CD4-positive, alpha-beta T cell treated with Interferon gamma for 1 hour (primary cell): ENCODE data around the gene ENO1.
"Not testable (repeated sequence)": the region's sequence is repeated elsewhere in the genome, so short reads cannot be mapped to it uniquely, and the experiment has no call there.

Experiments used
- DNase-seq: peaks from one replicate; pipeline ENCODE4 v3.0.0-alpha.2; 2020

The ENO1 gene

DNA sequence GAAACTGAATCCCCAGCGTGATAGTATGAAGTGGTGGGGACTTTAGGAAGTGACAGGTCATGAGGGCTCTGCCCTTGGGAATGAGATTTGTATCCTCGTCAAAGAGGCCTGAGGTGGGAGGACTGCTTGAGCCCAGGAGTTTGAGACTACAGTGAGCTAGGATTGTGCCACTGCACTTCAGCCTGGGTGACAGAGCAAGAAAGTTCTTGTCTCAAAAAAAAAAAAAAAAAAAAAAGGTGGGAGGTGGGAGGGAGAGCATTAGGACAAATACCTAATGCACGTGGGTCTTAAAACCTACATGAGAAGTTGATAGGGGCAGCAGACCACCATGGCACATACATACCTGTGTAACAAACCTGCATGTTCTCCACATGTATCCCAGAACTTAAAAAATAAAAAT, 37.1 kb downstream of the ENO1 start:
- no peak for DNase-seq

- DNase-seq: no peak
Measured at GRCh38 chr1:8839990-8840389, 38.5 kb downstream of the ENO1 start.

DNA sequence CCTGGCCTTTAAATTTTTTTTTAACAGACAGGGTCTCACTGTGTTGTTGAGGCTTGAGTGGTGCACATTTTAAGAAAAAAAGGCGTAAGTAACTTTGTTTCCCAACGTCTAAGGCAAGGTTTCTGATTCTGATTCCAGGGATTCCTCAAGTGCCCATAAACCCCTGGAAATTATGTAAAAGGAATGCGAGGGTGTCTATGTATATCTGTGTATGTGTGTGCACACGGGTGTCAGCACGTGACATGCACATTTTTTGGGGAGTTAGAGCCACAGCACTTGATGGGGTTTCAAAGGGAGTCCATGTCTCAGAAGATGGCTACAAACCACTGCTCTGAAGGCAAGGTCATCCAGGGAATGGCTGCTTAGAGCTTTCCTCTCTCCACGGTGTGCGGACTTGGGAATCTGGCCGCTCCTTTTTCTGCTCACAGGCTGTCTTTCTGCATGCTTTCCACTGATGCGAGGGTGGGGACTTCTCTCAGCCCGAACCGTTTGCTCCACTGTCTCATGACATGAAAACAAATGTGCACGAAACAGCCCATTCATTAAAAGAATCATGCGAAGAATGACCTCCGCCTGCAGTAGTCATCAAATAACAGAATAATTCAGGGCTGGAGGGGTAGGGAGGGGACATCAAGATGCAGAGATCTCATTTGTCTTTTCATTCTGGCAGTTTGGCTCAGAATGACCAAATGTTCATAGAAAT, 42.4 kb downstream of the ENO1 start:
- no peak for DNase-seq

DNA sequence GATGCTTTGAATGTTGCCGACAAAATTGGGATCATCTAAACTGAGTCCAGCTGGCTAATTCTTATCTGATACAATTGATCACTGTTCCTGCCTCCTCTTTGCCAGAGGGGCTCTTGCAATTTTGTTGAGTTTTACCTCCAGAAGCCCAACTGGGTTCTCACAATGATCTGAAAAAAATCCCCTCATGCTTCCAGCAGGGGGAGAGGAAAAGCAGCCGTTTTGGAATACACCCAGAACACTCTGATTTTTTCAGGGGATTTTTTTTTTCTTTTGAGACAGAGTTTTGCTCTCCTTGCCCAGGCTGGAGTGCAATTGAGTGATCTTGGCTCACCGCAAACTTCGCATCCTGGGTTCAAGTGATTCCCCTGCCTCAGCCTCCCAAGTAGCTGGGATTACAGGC, 47.1 kb downstream of the ENO1 start:
- DNase-seq: no peak

DNA sequence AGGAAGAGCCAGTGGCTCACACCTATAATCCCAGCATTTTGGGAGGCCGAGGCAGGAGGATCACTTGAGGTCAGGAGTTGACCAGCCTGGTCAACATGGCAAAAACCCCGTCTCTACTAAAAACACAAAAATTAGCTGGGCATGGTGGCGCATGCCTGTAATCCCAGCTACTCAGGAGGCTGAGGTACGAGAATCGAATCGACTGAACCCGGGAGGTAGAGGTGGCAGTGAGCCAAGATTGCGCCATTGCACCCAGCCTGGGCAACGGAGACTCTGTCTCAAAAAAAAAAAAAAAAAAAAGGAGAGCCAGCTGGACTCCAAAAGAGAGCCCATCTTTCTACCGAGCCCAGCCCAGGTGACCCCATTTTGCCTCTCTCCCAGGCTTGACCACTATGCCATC, 47.8 kb downstream of the ENO1 start:
- DNase-seq: not testable (repeated sequence)

DNA sequence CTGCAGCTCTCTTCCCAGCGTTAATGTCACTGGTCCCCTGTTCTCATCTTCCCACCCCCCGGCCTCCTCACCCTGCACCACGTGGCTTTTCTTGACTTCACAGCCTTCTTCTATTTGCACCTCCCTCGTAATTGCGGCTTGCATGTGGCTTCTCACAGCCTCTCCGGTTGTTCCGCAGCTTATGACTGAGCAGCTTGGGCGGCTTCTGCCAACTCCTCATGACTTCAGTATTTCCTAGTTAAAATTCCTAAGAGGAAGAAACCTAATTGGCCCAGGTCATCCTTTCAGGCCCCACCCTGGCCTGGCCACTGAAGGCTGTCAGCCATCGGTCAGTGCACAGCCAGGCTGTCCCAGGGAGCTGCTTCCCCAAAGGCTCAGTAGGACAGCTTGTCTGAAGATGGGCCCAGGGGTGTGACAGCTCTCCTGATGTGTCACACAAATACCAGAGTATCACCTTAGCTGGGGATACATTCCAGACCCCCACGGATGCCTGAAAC, 52.5 kb downstream of the ENO1 start:
- no peak for DNase-seq

- no peak for DNase-seq
Measured at GRCh38 chr1:8823295-8823664, 55.2 kb downstream of the ENO1 start.

DNA sequence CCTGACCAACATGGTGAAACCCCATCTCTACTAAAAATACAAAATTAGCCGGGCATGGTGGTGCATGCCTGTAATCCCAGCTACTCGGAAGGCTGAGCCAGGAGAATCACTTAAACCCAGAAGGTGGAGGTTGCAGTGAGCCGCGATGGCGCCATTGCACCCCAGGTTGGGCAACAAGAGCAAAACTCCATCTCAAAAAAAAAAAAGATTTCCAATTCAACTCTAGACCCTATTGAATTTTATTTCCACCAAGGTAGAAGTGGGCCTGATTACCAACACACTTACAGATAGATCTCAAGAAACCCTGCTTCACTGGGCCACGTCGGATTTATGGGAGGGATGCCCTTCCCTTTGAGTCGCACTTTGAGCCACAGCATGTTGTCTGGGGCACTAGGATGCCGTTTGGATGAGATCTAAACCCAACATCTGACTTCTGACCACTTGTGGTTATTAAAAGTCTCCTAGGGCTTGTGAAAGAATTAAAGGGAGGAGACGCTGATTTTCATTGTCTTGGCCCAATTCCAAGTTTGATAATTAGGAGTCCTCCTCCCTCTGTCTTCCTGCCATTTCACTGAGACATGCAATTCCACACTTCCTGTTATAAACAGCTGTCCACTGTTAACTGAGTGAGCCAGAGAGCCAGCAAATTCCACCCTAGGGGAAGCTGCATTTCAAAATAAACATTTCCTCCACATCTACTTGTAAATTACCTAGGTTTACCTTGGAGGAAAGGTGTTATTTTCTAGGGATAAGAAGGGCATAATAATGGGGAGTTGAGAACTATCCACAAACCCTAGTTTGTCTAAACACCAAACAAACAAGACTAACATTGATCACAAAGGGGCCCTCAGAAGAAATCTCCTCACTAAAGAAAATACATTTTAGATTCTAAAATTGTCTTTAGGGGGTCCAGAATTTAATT, 55.9 kb downstream of the ENO1 start:
- no peak for DNase-seq

- no peak for DNase-seq
Measured at GRCh38 chr1:8821084-8821483, 57.4 kb downstream of the ENO1 start.

DNA sequence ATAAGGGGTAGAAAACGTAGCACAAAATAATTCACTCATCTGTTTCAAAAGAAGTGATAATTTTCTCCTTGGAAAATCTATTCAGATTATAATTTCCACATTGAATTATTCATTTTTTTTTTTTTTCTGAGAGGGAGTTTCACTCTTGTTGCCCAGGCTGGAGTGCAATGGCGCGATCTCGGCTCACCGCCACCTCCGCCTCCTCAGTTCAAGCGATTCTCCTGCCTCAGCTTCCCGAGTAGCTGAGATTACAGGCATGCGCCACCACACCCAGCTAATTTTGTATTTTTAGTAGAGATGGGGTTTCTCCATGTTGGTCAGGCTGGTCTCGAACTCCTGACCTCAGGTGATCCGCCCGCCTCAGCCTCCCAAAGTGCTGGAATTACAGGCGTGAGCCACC, 59.7 kb downstream of the ENO1 start:
- not testable (repeated sequence) for DNase-seq

DNA sequence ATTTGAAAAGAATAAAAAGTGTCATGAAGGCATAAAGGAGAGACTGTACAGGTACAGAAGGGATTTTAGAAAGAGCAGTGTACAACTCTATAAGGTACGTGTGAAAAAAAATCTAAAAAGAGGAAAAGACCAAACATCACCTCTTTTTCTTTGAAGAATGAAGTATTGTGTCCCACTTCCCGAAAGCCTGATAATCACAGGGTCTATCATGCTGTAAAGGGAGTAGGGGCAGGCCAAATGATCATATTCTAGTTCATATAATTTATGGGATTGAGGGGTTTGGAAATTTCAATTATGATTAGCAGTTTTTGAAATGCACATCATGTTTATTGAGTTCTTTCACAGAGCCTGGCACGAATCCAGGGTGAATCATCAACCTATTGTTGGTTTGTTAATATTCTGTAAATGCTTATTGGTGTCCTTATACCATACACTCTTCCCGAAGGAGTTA, 60.1 kb downstream of the ENO1 start:
- DNase-seq: no peak

- peak; percentile 94 for DNase-seq
Measured at GRCh38 chr1:8817412-8818324, 60.8 kb downstream of the ENO1 start, which contains the start of gene RERE. Gene RERE, minus strand, starts transcription at chr1:8817640.

- DNase-seq: peak; percentile 20
Measured at GRCh38 chr1:8816831-8817411, 61.6 kb downstream of the ENO1 start.

GRCh38 chr1:8816264-8816663, 62.2 kb downstream of the ENO1 start:
- no peak for DNase-seq

DNA sequence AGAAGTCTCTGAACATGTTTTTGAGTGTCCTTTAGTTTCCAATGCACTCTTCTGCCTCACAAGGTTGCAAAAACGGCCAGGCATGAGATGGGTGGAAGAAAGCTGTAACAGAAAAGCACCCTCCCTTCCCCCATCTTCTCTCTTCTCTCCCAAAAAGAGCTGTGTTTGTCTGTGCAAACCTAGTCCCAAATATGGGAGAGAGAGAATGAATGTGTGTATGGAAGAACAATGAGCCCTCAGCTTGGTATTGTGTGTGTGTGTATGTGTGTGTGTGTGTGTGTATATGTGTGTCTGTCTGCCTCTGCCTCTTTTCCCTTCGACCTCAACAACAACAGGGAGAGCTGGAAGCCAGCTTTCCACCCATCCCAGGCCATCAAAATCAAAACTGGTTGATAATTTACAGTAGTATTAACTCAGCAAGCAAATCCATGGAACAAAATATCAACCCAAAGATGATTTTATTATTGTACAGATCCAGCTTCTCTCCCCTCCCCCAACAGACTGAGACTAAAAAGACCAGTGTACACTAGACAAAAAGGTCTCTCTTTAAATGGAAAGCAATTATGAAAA, 62.8 kb downstream of the ENO1 start:
- DNase-seq: no peak

- no peak for DNase-seq
Measured at GRCh38 chr1:8814865-8815264, 63.6 kb downstream of the ENO1 start.

GRCh38 chr1:8813991-8814390, 64.5 kb downstream of the ENO1 start:
- no peak for DNase-seq

- DNase-seq: no peak
Measured at GRCh38 chr1:8813016-8813763, 65.3 kb downstream of the ENO1 start.

DNA sequence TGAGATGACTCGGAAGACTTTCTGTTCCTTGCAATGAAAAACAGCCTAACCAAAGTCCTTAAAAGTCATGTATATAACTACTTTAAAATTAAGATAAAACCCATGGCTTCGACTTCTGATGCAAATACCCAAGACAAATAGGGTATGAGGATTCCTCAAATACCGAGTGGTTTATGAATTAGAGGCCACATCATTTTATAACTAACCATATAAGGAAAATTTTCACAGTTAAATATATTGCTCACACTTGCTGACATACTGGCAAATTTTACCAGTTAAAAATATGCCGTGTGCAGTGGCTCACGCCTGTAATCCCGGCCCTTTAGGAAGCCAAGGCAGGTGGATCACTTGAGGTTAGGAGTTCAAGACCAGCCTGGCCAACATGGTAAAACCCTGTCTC, 66.4 kb downstream of the ENO1 start:
- DNase-seq: no peak
